SK-N-SH (cell line): ENCODE measurements around the gene MELK.

Source experiments
- EP300 ChIP-seq, 2 experiments: IDR thresholded peaks; 2 replicates each; pipeline versions ENCODE4 v1.4.0 to v1.6.1; 2012; ENCODE audit warnings: borderline replicate concordance in 1 of 2, low read depth in 1 of 2, low read length in 1 of 2
- POLR2AphosphoS5 ChIP-seq: IDR thresholded peaks from 2 replicates; pipeline ENCODE4 v1.6.1; 2012; ENCODE audit warnings: low read depth, low read length
- RCOR1 ChIP-seq: fragments of 150-350 bp; IDR thresholded peaks from 2 replicates; pipeline ENCODE4 v1.6.1; 2017; ENCODE audit warnings: antibody characterized with exemption, low read length
- REST ChIP-seq: IDR thresholded peaks from 2 replicates; pipeline ENCODE4 v1.6.1; 2012; ENCODE audit warnings: mild to moderate bottlenecking, low read depth, low read length, moderate library complexity
- SIN3A ChIP-seq: IDR thresholded peaks from 2 replicates; pipeline ENCODE4 v1.6.1; 2012; ENCODE audit warnings: low read depth, mild to moderate bottlenecking, low read length, moderate library complexity, borderline replicate concordance
- TF ChIP-seq, protein P1 (sequence below): fragments of 200-600 bp; sonication (generic); IDR thresholded peaks from 2 replicates; pipeline ENCODE4 v1.6.1; 2017; ENCODE audit warnings: antibody characterized with exemption, mild to moderate bottlenecking, moderate library complexity

- TF ChIP-seq EP300 (IDR thresholded peaks at IDR 0.05; ENCODE audit: borderline replicate concordance in 1 of 2, low read depth in 1 of 2, low read length in 1 of 2) (no peak), REST (no peak), SIN3A (peak; percentile 57; the same call in 1 of the 2 replicates), POLR2AphosphoS5 (peak; percentile 94), RCOR1 (no peak)
- TF ChIP-seq, protein P1, sequence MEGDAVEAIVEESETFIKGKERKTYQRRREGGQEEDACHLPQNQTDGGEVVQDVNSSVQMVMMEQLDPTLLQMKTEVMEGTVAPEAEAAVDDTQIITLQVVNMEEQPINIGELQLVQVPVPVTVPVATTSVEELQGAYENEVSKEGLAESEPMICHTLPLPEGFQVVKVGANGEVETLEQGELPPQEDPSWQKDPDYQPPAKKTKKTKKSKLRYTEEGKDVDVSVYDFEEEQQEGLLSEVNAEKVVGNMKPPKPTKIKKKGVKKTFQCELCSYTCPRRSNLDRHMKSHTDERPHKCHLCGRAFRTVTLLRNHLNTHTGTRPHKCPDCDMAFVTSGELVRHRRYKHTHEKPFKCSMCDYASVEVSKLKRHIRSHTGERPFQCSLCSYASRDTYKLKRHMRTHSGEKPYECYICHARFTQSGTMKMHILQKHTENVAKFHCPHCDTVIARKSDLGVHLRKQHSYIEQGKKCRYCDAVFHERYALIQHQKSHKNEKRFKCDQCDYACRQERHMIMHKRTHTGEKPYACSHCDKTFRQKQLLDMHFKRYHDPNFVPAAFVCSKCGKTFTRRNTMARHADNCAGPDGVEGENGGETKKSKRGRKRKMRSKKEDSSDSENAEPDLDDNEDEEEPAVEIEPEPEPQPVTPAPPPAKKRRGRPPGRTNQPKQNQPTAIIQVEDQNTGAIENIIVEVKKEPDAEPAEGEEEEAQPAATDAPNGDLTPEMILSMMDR: no peak
These were observed at the start of gene MELK for GRCh38 chr9:36572515-36573418.
